GM23248 (cell line): ENCODE data around the gene SEZ6L.

Source experiments
- EZH2 ChIP-seq: fragments of 200-600 bp; sonication (generic); IDR thresholded peaks from 2 replicates; pipeline ENCODE4 v1.6.1; 2018; ENCODE audit warnings: antibody characterized with exemption, mild to moderate bottlenecking; ENCODE audit not compliant: insufficient read depth, poor library complexity, severe bottlenecking
- EZH2phosphoT487 ChIP-seq: fragments of 200-600 bp; sonication (generic); IDR thresholded peaks from 2 replicates; pipeline ENCODE4 v1.6.1; 2018; ENCODE audit warnings: antibody characterized with exemption, moderate library complexity, mild to moderate bottlenecking, low read depth; ENCODE audit not compliant: insufficient read depth

GRCh38 chr22:26339755-26340154 is 170.5 kb downstream of the SEZ6L start:
- TF ChIP-seq EZH2 (no peak), EZH2phosphoT487 (no peak)
